Sigmoid colon (tissue), 4 donors: ENCODE measurements around the gene TLCD4.

ENCODE experiments used
- CTCF ChIP-seq, 4 experiments: fragments of 450-650 bp in 3 of 4; fragments of 200-600 bp in 1 of 4; IDR thresholded peaks; one replicate each; pipeline ENCODE4 v1.5.1; 2016 to 2019; ENCODE audit warnings: antibody characterized with exemption in 4 of 4, mild to moderate bottlenecking in 3 of 4, moderate library complexity in 2 of 4
- POLR2AphosphoS5 ChIP-seq, 4 donors: sonication (generic); formaldehyde crosslinking; IDR thresholded peaks; one replicate each; pipeline ENCODE4 v1.6.1; 2017; ENCODE audit warnings: antibody characterized with exemption in 4 of 4

GRCh38 chr1:95108792-95109191 is 8.4 kb upstream of the TLCD4 start:
- no peak for TF ChIP-seq CTCF (IDR thresholded peaks at IDR 0.05)
- TF ChIP-seq POLR2AphosphoS5 (IDR thresholded peaks at IDR 0.05) = no peak
